Embryonic facial prominence (tissue), 1 donor: ENCODE measurements around the gene PTPRCAP.
"Not testable (repeated sequence)": the region's sequence is repeated elsewhere in the genome, so short reads cannot be mapped to it uniquely, and the experiment has no call there.

Experiments
- DNase-seq: peaks from one replicate; pipeline ENCODE4 v3.0.0-alpha.2; 2016; ENCODE audit errors: extremely low spot score

The PTPRCAP gene

DNA sequence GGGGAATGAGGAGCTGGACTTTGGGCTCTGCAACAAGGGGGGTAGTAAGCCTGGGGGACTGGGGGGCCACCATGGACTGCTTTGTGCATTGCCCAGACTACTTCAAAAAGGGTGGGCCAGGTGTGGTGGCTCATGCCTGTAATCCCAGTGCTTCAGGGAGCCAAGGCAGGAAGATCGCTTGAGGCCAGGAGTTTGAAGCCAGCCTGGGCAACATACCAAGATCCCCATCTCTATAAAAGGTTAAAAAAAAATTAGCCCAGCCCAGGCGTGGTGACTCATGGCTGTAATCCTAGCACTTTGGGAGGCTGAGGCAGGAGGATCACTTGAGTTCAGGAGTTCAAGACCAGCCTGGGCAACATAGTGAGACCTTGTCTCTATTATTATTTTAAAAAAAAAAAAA lies 28.0 kb upstream of the PTPRCAP start:
- DNase-seq, result not testable (repeated sequence)

DNA sequence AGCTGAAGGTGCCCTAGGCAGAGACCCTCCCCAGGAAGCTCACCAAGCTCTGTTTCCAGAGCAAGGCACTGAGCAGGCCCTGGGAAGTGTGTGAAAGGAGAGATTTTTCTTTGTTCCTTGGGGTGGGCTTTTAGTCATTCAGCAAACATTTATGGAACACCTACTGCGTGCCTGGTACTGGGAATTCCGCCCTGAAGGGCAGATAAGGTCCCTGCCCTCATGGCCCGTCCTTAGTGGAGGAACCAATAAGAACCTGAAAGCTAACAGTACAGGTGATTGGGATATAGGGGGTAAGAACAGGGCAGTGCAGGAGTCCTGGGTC lies 27.7 kb upstream of the PTPRCAP start:
- no peak for DNase-seq

DNA sequence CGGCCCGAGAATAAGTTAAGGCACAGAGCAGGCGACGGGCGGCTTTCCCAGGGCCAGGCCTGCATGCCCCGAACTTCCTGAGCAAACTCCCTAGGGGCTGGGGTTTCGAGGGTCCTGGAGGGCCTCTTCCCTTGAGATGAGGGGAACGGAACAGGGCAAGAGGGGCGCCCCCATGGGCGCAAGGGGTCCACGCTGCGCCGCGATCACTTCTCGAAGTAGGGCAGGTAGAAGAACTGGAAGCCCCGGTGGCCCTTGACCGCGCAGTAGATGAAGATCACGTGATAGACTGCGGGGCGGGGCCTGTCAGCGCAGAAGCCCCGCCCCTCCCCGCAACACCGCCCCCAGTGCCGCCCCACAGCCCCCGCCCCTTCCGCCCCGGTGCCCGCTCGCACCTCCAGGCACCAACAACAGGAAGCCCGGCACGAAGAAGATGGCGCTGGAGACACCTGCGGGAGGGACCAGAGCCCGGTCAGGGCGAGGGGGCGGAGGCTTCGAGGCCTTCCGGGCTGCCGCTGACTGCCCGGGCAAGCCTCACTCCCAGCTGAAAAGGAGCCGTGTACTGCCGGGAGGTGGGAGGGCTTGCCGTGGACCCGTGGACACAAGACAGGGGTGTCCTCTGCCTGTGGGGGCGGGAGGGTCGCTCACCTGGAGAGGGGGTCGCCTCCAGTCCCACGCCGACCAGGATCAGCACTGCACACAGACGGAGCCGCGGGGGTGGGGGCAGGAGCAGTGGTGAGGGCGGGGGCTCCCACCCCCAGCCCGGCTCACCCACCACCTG lies 27.1 kb upstream of the PTPRCAP start:
- peak; percentile 59 for DNase-seq

DNA sequence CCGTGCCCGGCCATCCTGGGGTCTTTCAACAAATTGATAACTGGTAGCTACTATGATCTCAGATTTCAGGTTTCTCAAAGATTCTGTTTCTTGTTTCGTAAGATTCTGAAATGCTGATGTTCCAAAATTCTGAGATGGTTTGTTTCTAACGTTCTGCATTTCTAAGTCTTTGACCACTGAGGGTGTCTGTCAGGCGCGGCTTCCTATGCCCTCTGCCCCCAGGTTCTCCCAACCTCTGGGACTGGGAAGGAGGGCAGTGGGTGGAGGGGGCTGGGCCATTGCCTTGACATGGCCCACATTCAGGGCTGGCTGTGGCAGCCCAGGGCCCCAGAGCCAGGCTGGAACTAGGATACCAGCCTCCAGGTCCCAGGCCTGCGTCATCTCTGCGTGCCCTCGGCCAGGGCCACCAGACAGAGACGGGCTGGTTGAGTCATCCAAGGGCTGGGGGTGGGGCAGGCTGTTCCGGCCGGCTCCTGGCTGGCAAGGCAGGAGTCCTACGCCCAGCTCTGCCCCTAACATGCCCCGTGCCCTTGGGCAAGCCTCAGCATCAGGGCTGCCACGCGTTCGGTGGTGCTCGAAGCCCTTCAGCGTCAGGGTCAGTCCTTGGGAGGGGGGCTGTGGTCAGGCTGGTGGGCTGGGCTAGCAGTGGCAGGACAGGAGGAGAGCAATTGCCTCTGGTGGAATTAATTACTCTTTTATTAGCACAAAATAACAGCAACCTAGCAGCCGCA lies 26.4 kb upstream of the PTPRCAP start:
- no peak for DNase-seq

DNA sequence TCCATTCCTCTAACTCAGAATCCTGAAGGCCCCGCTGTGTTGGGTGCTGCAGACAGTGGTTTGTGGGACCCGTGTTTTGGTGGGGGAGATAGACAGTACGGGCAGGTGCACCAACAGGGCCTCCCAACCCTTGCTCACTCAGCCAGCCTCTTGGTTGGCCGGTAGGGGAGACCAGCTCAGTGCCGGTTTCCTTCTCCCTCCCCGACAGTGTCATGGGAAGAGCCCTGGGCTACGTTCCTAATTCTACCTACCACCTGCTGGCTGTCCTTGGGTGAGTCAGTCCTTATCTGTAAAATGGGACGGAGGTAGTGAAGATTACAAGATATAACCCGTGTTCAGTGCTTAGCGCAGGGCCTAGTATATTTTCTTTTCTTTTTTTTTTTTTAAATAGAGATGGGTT lies 25.7 kb upstream of the PTPRCAP start:
- no peak for DNase-seq

DNA sequence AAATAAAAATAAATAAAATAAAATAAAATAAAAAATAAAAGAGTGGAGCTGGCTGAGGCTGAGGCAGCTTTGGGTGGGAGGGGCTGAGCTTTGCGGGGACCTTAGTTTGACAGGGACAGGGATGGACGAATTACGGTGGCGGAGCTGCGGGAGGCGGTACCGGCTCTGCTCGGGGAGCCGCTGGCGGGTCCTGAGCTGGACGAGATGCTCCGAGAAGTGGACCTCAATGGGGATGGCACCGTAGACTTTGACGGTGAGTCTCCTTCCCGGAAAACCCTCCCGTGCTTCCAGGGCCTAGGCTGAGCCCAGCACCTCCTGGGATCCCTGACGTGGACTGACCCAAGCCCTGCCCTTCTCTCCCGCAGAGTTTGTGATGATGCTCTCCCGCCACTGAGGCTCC lies 20.8 kb upstream of the PTPRCAP start:
- no peak for DNase-seq

DNA sequence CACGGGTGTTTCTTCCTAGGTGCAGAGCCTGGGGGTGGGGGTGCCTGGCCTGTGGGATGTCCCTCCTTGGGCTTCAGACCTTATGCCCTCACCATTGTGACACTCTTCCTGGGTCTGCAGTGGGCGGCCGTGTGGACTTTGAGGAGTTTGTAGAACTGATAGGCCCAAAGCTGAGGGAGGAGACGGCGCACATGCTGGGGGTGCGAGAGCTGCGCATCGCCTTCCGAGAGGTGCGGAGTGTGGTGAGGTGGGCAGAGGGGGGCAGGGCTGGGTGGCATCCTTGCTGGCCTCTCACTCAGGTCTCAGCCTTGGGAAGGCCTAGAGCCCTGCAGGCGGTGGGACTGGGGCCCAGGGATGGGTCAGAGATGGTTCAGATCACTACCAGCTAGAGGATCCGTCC lies 20.0 kb upstream of the PTPRCAP start:
- no peak for DNase-seq

DNA sequence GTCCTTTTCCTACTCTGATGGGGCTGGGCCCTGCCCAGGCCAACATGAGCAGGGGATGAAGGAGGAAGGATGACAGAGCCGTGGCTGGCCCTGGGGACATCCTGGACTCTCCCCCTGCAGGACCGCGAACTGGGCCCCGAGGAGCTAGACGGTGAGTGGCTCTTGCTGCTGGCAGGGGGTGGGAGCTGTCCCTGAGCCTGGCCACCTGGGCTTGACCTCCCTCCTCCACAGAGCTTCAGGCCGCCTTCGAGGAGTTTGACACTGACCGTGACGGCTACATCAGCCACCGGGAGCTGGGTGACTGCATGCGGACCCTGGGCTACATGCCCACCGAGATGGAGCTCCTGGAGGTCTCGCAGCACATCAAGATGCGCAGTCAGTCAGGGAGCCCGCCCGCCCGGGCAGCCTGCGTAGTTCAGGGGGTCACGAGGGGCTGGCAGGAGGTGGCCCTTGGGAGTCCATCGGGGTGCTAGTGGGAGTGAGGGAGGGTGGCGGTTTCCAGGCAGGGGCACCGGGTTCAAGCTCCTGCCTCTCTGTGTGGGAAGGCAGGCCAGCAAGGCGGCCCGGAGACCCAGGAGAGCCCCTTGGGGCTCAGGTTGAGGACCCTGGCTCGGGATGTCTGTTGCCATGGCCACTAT lies 18.7 kb upstream of the PTPRCAP start:
- no peak for DNase-seq

DNA sequence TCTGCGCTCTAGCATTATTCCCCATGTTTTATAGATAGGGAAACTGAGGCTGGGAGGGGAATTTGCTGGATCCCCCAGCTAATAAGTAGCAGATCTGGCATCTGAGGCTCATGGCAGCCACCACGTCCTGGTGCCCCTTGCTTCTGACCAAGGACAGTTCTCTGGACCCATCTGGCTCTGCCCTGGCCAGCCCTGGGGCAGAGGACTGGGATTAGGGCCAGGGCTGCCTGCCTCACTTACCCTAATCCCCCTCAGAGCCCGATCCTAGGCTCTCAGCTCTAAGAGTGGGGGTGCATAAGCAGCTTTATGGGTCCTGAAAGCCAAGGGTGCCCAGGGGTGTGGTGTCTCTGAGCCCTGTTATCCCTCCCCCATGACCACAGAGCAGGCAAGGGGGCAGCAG lies 17.6 kb upstream of the PTPRCAP start, which contains the start of gene CABP4:
Gene CABP4 (plus strand): TSS at position 301 of the 400 bp plus-strand sequence. CDS start 70 bp downstream, at position 371.
- no peak for DNase-seq

DNA sequence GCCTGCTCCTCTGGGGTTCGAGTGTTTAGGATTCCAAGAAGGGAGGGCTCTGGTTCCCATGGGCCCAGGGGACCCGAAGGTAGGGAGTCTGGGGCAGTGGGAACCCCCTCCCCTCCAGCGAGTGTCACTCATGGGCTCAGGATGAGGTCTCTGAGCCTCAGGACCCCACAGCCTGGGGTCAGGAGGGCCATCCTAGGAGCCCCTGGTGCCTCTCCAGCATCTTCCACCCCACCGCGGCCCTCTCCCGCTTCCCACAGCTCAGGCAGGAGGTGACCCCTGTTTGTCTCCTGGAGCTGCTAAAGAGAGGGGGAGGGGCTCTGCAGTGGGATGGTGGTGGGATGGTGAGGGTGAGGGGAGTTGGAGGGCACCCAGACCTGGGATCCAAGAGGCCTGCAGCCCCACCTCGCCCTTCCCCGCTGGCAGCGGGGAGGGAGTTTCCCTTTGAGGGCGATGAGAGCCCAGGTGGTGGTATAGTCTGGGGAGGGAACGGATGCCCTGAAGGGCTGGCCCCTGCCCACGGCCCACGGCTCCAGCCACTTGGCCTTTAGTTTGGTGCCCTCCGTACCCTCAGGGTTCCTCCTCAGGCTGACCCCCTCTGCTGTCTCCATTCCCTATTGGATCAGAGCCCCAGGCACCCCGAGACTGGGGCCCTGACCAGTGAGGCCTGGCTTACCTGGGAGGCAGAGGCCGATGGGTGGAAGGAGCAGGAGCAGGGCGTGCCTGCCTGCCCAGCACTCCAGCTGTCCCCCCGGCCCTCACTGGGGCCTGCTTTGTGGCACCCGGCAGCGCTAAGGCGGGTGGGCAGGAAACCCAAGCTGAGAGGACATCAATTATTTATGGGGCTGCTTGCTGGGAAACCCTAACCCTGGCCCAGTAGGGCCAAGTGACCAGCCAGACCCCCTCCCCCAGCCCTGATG lies 16.6 kb upstream of the PTPRCAP start:
- DNase-seq, result no peak

DNA sequence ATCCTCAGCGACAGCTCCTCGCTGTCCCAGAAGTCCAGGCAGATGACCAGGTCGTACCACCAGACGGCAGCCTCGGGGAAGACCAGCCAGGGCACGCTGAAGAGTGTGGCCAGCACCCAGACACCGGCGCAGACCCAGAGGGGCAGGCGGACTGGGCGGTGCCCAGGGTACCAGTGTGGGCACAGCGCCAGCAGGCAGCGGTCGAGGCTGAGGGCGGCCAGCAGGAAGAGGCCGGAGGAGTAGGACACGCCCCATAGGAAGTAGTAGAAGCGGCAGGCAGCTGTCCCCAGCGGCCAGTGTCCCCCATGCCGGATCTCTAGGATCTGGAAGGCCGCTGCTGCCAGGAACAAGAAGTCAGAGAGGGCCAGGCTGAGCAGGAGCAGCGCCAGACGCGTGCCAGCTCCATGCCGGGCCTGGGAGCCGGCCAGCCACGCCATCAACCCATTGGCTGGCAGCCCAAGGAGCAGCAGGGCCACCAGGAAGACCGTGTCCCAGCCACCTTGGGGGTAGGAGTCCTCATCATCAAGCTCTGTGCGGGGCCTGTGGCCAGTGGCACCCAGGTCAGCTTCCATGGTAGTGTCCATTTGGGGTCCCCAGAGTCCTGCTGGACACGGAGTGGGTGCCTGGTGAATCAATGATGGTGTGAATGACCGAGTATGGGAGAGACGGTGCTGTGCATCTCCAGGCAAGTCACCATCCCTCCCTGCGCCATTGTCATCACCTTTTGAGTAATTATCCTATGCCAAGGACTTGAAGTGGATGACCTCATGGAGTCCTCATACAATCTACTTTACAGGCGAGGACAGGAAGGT lies 14.9 kb upstream of the PTPRCAP start, which contains the start of gene GPR152:
Gene GPR152 (minus strand): TSS at position 589 of the 812 bp plus-strand sequence. CDS start 5 bp downstream, at position 584.
- no peak for DNase-seq

DNA sequence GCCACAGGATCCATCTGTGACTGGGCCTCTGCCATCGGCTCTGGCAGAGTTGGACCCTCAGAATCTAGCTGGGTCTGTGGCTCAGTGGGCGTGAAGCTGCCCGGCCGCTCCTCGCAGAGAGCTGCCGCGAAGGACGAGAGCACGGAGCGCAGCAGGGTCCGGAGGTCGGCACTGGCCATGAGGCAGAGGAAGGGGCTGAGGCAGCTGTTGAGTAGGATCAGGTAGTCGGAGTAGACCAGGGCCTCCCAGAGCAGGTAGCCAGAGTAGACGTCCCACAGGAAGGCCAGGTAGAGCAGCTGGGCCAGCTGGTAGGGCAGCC lies 14.1 kb upstream of the PTPRCAP start:
- no peak for DNase-seq

DNA sequence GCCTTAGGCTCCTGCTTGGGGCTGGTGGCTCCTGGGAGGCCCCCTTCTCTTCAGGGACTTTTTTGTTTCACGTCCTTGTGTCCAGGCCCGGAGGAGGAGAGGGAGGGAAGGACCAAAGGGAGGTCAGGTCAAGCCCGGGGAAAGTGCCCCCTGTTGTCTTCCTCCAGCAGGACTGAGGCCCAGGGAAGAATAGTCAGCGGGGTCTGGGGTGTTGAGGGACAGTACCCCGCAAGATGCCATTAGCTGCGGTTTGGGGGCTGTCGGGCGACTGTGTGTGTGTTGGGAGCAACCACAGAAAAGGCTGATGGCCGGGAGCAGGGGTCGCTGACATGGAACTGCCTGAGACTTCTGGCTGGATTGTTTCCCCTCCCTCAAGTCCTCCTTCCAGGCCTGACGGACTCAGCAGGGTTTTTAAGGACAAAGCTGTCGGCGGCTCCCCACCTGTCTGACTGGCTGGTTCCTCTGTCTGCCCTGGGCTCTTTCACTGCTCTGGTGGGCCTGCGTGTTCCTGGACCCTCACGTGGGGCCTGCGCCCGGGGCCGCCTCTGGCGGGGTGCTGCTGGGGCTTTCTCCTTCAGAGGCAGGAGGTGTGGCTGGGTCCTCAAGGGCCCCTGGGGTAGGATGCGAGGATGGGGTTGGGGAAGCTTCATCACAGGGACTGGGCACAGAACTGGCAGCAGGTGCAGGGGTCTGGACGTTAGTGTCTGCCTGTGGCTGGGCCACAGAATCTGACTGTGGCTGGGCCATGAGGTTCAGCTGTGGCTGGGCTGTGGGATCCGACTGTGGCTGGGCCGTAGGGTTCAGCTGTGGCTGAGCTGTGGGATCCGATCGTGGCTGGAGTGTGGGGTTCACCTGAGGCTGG lies 13.5 kb upstream of the PTPRCAP start:
- no peak for DNase-seq

DNA sequence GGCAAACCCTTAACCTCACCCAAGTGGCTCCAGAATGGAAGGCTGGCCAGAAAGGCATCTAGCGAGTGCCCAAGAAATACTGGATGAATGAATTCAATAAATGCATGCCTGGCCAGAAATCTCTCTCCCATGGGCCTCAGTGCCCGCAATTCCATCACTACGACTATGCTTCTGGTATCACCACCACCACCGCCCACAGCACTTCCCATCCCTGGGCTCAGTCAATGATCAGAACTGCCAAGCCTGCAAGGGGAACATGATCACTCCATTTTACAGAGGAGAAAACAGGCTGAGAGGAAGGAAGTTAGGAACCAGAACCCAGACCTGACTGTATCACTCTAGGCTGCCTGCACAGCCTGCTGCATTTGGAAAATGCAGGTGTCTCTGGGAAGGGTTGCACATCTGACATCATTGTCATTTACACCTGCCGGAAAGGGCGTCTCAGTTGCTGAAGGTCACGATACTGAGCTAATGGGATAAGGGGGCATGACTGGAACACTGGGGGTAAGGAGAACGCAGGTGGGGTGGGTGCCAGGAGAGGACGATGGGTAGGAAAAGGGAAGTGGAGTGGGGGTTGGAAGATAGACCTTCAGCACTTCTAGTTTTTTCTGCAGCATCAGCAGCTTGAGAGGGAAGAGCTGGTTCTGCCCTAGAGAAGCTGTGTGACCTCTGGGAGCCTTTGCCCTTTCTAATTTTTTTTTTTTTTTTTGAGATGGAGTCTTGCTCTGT lies 11.8 kb upstream of the PTPRCAP start:
- DNase-seq, result no peak

DNA sequence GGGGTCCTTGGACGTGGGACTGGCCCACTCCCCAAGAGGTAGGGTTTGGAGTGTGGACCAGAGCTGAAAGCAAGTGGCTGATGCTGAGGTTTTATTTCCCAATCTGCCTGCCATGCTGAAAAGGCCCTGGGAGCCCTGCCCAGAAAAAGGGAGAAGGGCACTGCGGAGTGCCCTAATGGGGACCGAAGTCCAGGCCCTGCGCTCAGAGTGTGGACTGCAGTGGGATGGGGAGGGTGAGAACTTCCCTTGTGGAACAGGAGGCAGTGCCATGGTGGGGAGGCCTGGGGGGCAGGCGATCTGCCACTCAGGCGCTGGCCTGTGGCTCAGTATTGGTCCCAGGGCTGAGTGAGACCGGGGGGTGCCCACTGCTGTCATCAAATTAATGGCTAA lies 10.7 kb upstream of the PTPRCAP start:
- no peak for DNase-seq

DNA sequence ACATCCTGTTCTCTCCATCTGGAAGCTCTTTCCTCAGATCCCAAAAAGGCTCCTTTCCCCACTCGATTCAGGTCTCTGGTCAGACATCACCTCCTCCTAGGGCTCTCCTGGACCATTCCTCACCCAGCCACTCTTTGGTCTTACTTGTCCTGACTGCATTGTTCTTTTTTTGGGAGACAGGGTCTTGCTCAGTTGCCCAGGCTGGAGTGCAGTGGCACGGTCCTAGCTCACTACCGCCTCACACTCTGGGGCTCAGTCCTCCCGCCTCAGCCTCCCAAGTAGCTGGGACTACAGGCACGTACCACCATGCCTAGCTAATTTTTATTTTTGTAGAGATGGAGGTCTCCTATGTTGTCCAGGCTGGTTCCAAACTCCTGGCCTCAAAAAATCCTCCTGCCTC lies 8.0 kb upstream of the PTPRCAP start:
- DNase-seq, result no peak

DNA sequence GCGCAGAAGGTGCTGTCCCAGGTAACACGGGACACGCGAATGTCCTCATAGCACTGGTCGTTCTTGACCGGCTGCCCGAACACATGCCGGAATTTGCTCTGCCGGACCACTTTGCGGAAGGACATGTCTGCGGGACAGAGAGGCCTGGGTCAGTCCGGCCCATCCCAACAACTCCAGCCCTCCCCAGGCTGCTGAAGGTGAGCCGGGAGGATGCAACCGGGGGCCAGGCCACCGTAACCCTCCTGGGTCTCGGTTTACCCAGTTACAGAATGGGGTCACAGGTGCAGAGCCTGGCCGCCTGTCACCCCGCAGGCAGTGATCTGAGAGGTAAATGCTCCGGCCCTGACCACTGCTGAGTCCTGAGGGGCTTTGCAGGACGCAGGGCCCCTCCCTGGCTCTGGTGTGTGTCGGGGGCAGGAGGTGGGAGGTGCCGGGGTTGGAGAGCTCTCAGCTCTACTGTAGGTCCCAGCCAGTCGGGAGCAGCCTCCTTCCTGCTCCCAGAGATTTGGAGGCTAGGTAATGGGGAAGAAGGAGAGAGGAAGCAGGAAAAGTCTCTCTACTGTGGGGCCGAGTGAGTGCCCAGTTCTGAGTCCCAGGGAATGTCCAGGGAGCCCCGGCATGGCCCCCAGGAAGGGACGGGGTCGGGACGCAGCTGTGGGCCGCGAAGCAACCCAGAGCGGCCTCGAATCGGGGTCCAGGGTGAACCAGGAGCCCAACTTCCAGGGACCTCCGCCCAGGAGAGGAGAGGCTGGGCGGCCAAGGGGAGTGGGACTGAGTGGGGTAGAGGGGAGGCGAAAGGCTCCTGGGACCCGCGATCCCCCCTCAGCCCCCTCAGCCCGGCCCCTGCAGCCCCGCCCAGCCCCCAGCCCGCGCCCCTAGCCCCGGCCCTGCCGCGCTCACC lies 5.3 kb upstream of the PTPRCAP start:
- DNase-seq, result no peak

DNA sequence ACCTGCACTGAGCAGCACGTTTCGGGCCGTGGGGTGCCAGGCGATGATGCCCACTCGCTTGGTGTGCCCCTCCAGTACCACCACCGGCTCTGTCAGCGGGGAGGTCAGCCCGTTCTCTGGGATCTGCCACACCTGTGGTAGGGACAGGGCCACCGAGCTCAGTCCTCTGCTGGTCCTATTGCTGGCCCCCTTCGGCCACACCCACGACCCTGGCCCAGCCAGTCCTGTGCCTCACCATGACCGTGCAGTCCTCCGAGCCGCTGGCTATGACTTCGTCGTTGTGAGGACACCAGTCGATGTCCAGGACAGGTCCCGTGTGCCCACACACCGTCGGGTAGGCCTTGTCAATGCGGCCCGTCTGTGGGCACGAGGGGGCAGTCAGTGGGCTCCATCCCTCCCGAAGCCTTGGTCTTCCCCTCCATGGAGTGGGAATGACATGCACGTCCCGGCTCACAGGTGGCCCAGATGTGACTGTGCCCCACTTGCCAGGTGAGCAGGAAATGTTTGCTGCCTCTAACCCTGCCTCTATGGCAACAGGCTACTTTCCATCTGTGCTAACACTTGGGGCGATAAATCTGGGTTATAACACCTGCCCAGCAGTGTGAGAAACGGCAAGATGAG lies 4.4 kb upstream of the PTPRCAP start:
- no peak for DNase-seq
